HG03521 (cell line): ENCODE results near the gene KCNJ1.

ENCODE experiments used
- ATAC-seq: cut with Tn5 transposase; IDR thresholded peaks from one replicate; pipeline ENCODE4 v1.9.1; 2021; ENCODE audit warnings: mild to moderate bottlenecking, moderate library complexity; ENCODE audit not compliant: unreplicated experiment

KCNJ1 gene

GRCh38 chr11:128852327-128853023 lies 14.6 kb downstream of the KCNJ1 start:
- no peak for ATAC-seq

- ATAC-seq, result peak; percentile 88
Measured at GRCh38 chr11:128848815-128849455, 18.2 kb downstream of the KCNJ1 start.

- ATAC-seq, result no peak
Measured at GRCh38 chr11:128846985-128847384, 20.1 kb downstream of the KCNJ1 start.

GRCh38 chr11:128845334-128845780 lies 21.7 kb downstream of the KCNJ1 start:
- ATAC-seq, result no peak

GRCh38 chr11:128843198-128843785 lies 23.8 kb downstream of the KCNJ1 start:
- no peak for ATAC-seq

GRCh38 chr11:128841461-128842072 lies 25.5 kb downstream of the KCNJ1 start:
- peak; percentile 66 for ATAC-seq

GRCh38 chr11:128840783-128841182 lies 26.3 kb downstream of the KCNJ1 start:
- no peak for ATAC-seq

GRCh38 chr11:128840137-128840536 lies 27.0 kb downstream of the KCNJ1 start:
- no peak for ATAC-seq

GRCh38 chr11:128839081-128839480 lies 28.0 kb downstream of the KCNJ1 start:
- no peak for ATAC-seq

- no peak for ATAC-seq
Measured at GRCh38 chr11:128837627-128838026, 29.5 kb downstream of the KCNJ1 start.

GRCh38 chr11:128835741-128836430 lies 31.2 kb downstream of the KCNJ1 start:
- ATAC-seq, result no peak

GRCh38 chr11:128834157-128834556 lies 32.9 kb downstream of the KCNJ1 start:
- ATAC-seq, result no peak

GRCh38 chr11:128832121-128832497 lies 35.0 kb downstream of the KCNJ1 start:
- peak; percentile 33 for ATAC-seq

GRCh38 chr11:128831174-128832120 lies 35.6 kb downstream of the KCNJ1 start:
- peak; percentile 76 for ATAC-seq

- ATAC-seq, result peak; percentile 19
Measured at GRCh38 chr11:128830290-128831173, 36.6 kb downstream of the KCNJ1 start.

- ATAC-seq, result no peak
Measured at GRCh38 chr11:128828350-128828749, 38.7 kb downstream of the KCNJ1 start.

GRCh38 chr11:128827191-128827893 lies 39.8 kb downstream of the KCNJ1 start:
- ATAC-seq, result no peak

- no peak for ATAC-seq
Measured at GRCh38 chr11:128825050-128825784, 41.9 kb downstream of the KCNJ1 start.
